Activated B cell treated with CpG ODN at 0.5 μM for 24 hours (primary cell): Measurements from ENCODE around the gene ADAMTSL1. TPM values are rescaled to one million over a fixed set of nuclear protein-coding genes. Genes with fewer than 3 reads are reported as not detected.

ENCODE experiments used
- ATAC-seq: fragments of 200-7000 bp; cut with Tn5 transposase; one replicate; pipeline ENCODE4 v1.10.0; 2021; ENCODE audit warnings: low read depth, mild to moderate bottlenecking, moderate library complexity
- CTCF ChIA-PET: fragments of 350-600 bp; sonication (Branson Sonifier 250); formaldehyde crosslinking; loops from one replicate; lab custom pipeline; 2021; ENCODE audit warnings: antibody characterized with exemption; lab: Charles Lee
- POLR2A ChIA-PET: fragments of 350-600 bp; sonication (Branson Sonifier 250); formaldehyde crosslinking; loops from one replicate; lab custom pipeline; 2021; ENCODE audit warnings: antibody characterized with exemption; lab: Charles Lee
- DNase-seq: peaks from one replicate; pipeline ENCODE4 v3.0.0; 2022
- H3K27ac Mint-ChIP-seq: one replicate; pipeline ENCODE4 v1.8.0; 2020; ENCODE audit warnings: mixed read lengths
- H3K27me3 Mint-ChIP-seq: one replicate; pipeline ENCODE4 v1.8.0; 2021; ENCODE audit warnings: mixed read lengths
- H3K36me3 Mint-ChIP-seq: one replicate; pipeline ENCODE4 v1.8.0; 2021; ENCODE audit warnings: low read depth, mixed read lengths
- H3K4me1 Mint-ChIP-seq: one replicate; pipeline ENCODE4 v1.8.0; 2021; ENCODE audit warnings: mixed read lengths
- H3K4me3 Mint-ChIP-seq: one replicate; pipeline ENCODE4 v1.8.0; 2020; ENCODE audit warnings: mild to moderate bottlenecking, mixed read lengths
- H3K9me3 Mint-ChIP-seq: one replicate; pipeline ENCODE4 v1.8.0; 2020; ENCODE audit warnings: mixed read lengths
- intact Hi-C: fragments of 100-400 bp; cut with micrococcal nuclease; formaldehyde crosslinking; loops from one replicate; pipeline ENCODE4 v1.15.1; 2024
- total RNA-seq: library from RNA; stranded (reverse); gene quantifications from 2 replicates; pipeline ENCODE4 v1.2.3, GENCODE V29; 2022
- TF ChIP-seq, protein P1 (sequence below): fragments of 200-600 bp; IDR thresholded peaks from one replicate; pipeline ENCODE4 v1.8.0; 2022; ENCODE audit warnings: antibody characterized with exemption, mild to moderate bottlenecking

ADAMTSL1 gene
- total RNA-seq, 1 donor from 2014 or later, result not detected

DNA sequence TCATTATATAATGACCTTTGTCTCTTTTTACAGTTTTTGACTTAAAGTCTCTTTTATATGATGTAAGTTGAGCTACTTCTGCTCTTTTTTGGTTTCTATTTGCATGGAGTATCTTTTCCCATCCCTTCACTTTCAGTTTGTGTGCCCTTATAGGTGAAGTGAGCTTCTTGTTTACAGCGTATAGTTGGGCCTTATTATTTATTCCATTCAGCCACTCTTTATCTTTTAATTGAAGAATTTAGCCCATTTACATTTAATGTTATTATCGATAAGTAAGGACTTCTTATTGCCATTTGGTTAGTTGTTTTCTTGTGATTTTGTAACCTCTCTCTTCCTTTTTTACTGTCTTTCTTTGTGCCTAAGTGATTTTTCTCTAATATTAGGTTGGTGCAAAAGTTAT, 117.3 kb downstream of the ADAMTSL1 start:
- Mint-ChIP-seq H3K4me3 (no peak overlapping the region), H3K36me3 (no peaks in the 10 kb centered on the region), H3K4me1 (no peaks in the 10 kb centered on the region), H3K9me3 (peaks cover 20% of the 10 kb centered on the region), H3K27me3 (no peaks in the 10 kb centered on the region), H3K27ac (no peak overlapping the region)
- CTCF ChIA-PET, result no interaction called here
- DNase-seq (no peak), ATAC-seq (no peak)
- TF ChIP-seq, protein P1, sequence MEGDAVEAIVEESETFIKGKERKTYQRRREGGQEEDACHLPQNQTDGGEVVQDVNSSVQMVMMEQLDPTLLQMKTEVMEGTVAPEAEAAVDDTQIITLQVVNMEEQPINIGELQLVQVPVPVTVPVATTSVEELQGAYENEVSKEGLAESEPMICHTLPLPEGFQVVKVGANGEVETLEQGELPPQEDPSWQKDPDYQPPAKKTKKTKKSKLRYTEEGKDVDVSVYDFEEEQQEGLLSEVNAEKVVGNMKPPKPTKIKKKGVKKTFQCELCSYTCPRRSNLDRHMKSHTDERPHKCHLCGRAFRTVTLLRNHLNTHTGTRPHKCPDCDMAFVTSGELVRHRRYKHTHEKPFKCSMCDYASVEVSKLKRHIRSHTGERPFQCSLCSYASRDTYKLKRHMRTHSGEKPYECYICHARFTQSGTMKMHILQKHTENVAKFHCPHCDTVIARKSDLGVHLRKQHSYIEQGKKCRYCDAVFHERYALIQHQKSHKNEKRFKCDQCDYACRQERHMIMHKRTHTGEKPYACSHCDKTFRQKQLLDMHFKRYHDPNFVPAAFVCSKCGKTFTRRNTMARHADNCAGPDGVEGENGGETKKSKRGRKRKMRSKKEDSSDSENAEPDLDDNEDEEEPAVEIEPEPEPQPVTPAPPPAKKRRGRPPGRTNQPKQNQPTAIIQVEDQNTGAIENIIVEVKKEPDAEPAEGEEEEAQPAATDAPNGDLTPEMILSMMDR, result no peak
- POLR2A ChIA-PET, result no interaction called here
- intact Hi-C loops, result no loop called here

DNA sequence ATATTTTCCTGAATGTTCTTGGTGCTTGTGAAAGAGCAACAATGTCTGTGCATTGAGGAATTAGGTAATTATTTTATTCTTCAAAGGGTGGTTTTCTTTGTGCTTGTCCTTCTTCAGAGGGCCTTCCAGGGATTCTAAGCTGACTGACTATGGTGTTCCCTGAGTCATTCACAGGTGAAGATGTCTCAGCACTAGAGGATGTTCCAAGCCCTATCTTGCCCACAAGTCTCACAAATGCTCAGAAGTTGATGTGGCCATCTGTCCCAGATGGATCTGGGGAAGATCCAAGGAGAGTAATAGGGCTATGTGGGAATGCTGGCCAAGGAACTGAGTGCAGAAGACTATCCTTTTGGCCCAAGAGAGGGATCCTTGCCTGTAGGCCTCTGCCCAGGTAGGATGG, 120.9 kb downstream of the ADAMTSL1 start:
- H3K9me3 Mint-ChIP-seq, result peaks cover 15% of the 10 kb centered on the region
- ChIA-PET CTCF (no interaction called here), POLR2A (no interaction called here)
- no peak for DNase-seq
- no peaks in the 10 kb centered on the region for H3K36me3 Mint-ChIP-seq
- intact Hi-C loops, result no loop called here
- ATAC-seq, result no peak
- H3K27me3 Mint-ChIP-seq, result no peaks in the 10 kb centered on the region
- H3K4me1 Mint-ChIP-seq, result no peaks in the 10 kb centered on the region
- H3K4me3 Mint-ChIP-seq, result no peak overlapping the region
- TF ChIP-seq, protein P1, result no peak
- H3K27ac Mint-ChIP-seq, result no peak overlapping the region

DNA sequence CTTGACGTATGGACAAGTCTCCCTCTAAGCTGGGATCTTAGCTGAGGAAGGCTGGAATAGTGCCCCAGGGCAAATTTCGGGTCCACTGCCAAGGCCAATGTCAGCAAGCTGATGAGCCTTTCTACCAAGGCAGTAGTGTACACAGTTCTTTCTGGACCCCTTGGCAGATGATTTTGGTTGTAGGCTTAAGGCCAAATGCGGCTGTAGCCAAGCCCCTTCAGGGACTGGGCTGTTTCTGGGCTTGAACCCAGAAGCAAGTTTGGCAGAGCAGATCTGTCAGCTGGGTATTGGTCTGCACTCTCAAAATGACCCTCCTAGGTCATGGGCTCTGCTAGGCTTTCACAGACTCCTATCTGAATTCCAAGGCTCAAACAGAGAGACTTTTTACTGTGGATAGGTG, 121.6 kb downstream of the ADAMTSL1 start:
- POLR2A ChIA-PET, result no interaction called here
- DNase-seq (no peak), ATAC-seq (no peak)
- Mint-ChIP-seq H3K36me3 (no peaks in the 10 kb centered on the region), H3K9me3 (peaks cover 13% of the 10 kb centered on the region), H3K27me3 (no peaks in the 10 kb centered on the region), H3K4me3 (no peak overlapping the region), H3K27ac (no peak overlapping the region), H3K4me1 (no peaks in the 10 kb centered on the region)
- intact Hi-C loops, result no loop called here
- TF ChIP-seq, protein P1, result no peak
- CTCF ChIA-PET, result no interaction called here

DNA sequence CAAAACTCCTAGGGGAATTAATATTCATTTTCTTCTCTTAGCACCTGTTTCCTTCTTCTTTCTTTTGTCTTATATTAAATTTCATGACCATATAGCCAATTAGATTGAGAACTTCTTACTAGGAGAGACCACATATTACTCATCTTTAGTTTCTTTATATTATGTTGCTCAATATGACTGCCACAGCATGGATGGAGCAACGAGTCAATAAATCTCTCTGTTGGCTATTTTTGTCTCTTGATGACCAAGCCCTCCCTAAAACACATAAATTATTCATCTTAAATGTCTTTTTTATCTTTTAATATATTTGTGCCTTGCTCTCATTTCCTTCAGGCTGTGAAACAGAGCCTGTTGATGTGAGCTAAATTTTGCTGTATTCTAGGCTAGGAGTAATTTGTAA, 123.0 kb downstream of the ADAMTSL1 start:
- no peaks in the 10 kb centered on the region for H3K4me1 Mint-ChIP-seq
- TF ChIP-seq, protein P1, result no peak

DNA sequence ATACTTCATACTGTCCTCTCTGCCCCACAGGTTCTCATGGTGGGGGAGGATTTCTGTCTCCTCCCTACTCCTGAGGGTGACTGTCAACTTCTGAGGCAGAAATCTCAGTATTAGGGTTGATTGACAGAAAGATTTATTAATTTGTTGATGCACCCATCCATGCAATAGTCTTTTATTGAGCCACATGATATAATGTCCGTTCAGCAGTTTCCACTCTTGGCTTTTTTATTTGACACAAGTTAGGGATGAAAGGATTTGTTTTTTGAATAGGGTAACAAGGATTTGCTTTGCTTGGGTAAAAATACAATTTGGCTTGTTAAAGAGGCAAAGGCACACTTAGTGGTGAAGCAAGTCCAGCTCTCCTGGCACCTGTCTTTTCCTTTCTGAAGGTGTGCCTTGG, 125.0 kb downstream of the ADAMTSL1 start:
- H3K4me1 Mint-ChIP-seq, result no peaks in the 10 kb centered on the region
- ATAC-seq, result no peak
- H3K9me3 Mint-ChIP-seq, result peaks cover 5% of the 10 kb centered on the region
- DNase-seq, result no peak
- no peak overlapping the region for H3K4me3 Mint-ChIP-seq
- H3K36me3 Mint-ChIP-seq, result no peaks in the 10 kb centered on the region
- POLR2A ChIA-PET, result no interaction called here
- CTCF ChIA-PET, result no interaction called here
- TF ChIP-seq, protein P1, result no peak
- no peaks in the 10 kb centered on the region for H3K27me3 Mint-ChIP-seq
- intact Hi-C loops, result no loop called here
- no peak overlapping the region for H3K27ac Mint-ChIP-seq

More for the DNA sequence above, 123.0 kb downstream of the ADAMTSL1 start:
- Mint-ChIP-seq H3K9me3 (peaks cover 7% of the 10 kb centered on the region), H3K36me3 (no peaks in the 10 kb centered on the region), H3K27ac (no peak overlapping the region), H3K4me3 (no peak overlapping the region), H3K27me3 (no peaks in the 10 kb centered on the region)
- ChIA-PET CTCF (no interaction called here), POLR2A (no interaction called here)
- intact Hi-C loops, result no loop called here
- DNase-seq (no peak), ATAC-seq (no peak)
